ENCODE measurements around the gene ZNHIT2. TPM values are rescaled to one million over a fixed set of nuclear protein-coding genes. Genes with fewer than 3 reads are reported as not detected.

The ZNHIT2 gene
- total and polyA plus RNA-seq, 2 of the 13 experiments (the other 11 are each of a cell fraction or from before 2014, with no cell fraction given) = 1.1 to 6.5 TPM

GRCh38 chr11:65125197-65126056 lies 7.9 kb upstream of the ZNHIT2 start (continued):
- TF ChIP-seq AFF4 (CRISPR knock-in tag; IDR thresholded peaks at IDR 0.05) (no peak), KDM3A (CRISPR knock-in tag; IDR thresholded peaks at IDR 0.05; ENCODE audit: low read depth) (no peak), HIVEP1 (CRISPR knock-in tag; IDR thresholded peaks at IDR 0.05) (no peak)

GRCh38 chr11:65124480-65125196 lies 7.1 kb upstream of the ZNHIT2 start:
- DNase-seq (ENCODE audit: low spot score) (no peak), ATAC-seq (no peak), FAIRE-seq (no peak)
- no peaks in the 10 kb centered on the region for H4K20me1 ChIP-seq (ENCODE audit: insufficient read depth, low read length)
- peaks cover 42% of the 10 kb centered on the region for H3K79me2 ChIP-seq (ENCODE audit: insufficient read depth, low read length)
- intact Hi-C loops (cut with micrococcal nuclease; ENCODE audit: unreplicated experiment) = no loop called here
- POLR2A ChIA-PET = interaction anchor here (1.0 to 4.7 kb wide), 2 partner anchors 11 to 57 kb away, joined by 3 to 105 read pairs; partner anchors contain the start of genes CAPN1 and SYVN1
- CTCF ChIA-PET (ENCODE audit: low intra/inter-chr PET ratio, low total read pairs) = no interaction called here
- H3K27me3 ChIP-seq (ENCODE audit: control insufficient read depth in 1 of 2, insufficient read depth in 2 of 2, low read length in 2 of 2) = no peaks in the 10 kb centered on the region; a peak in 1 of 5 replicates
- no peaks in the 10 kb centered on the region for H3K9me3 ChIP-seq (ENCODE audit: low read length)
- no peak overlapping the region for H3K4me2 ChIP-seq (ENCODE audit: low read depth, low read length)
- TF ChIP-seq ISL2 (CRISPR knock-in tag; IDR thresholded peaks at IDR 0.05) (no peak), ZNF496 (CRISPR knock-in tag; IDR thresholded peaks at IDR 0.05; ENCODE audit: insufficient replicate concordance) (no peak), HHEX (CRISPR knock-in tag; IDR thresholded peaks at IDR 0.05) (no peak), JUNB (CRISPR knock-in tag; IDR thresholded peaks at IDR 0.05; ENCODE audit: borderline replicate concordance) (no peak), HNF4A (CRISPR knock-in tag; IDR thresholded peaks at IDR 0.05) (no peak), ZNF160 (CRISPR knock-in tag; IDR thresholded peaks at IDR 0.05) (no peak), SMAD9 (CRISPR knock-in tag; IDR thresholded peaks at IDR 0.05) (no peak), MLX (CRISPR knock-in tag; IDR thresholded peaks at IDR 0.05) (no peak), ZNF776 (CRISPR knock-in tag; IDR thresholded peaks at IDR 0.05) (no peak), FOXM1 (CRISPR knock-in tag; IDR thresholded peaks at IDR 0.05) (no peak), SMARCE1 (IDR thresholded peaks at IDR 0.05; ENCODE audit: borderline replicate concordance) (no peak)
- no peak overlapping the region for H3K27ac ChIP-seq (ENCODE audit: extremely low read length, insufficient read depth, low read length)
- peaks cover 33 to 63% of the 10 kb centered on the region in 2 experiments for H3K36me3 ChIP-seq (replicated peaks in 1 of 2; ENCODE audit: control insufficient read depth in 1 of 2, insufficient read depth in 2 of 2, low read length in 2 of 2)
- WGBS (ENCODE audit: low lambda C conversion rate) = 94% methylated on average over 4 of the region's 5 CpGs
- no peak overlapping the region for H3K4me3 ChIP-seq (replicated peaks in 1 of 3; ENCODE audit: insufficient read depth in 1 of 3, low read depth in 2 of 3, low read length in 3 of 3)
- H2AFZ ChIP-seq (ENCODE audit: low read length) = no peak overlapping the region
- no peak overlapping the region for H3K9ac ChIP-seq (ENCODE audit: insufficient read depth, low read depth, low read length)
- H3K4me1 ChIP-seq (ENCODE audit: insufficient read depth, low read length) = peaks cover 37% of the 10 kb centered on the region
- in situ Hi-C loops (cut with HindIII; ENCODE audit: extremely low pct_ligation_motif_present, low pct_unique_long_range_greater_than_20kb) = no loop called here
- BruUV-seq (replicated peaks) = no TSS peak
